ENCODE measurements around the gene INHBC.
A peak's percentile ranks its signal among the peaks of the same experiment; 100 is the strongest.
"Not testable (repeated sequence)": the region's sequence is repeated elsewhere in the genome, so short reads cannot be mapped to it uniquely, and the experiment has no call there.

INHBC gene

GRCh38 chr12:57430112-57430930 is 4.3 kb upstream of the INHBC start:
- peak; percentile 93 for DNase-seq

GRCh38 chr12:57430931-57431566 is 3.5 kb upstream of the INHBC start, which contains the start of gene R3HDM2:
R3HDM2 (minus strand) TSS chr12:57431043; CDS start chr12:57310428, 120,615 bp downstream.
- peak; percentile 100 for DNase-seq

GRCh38 chr12:57431654-57432188 is 2.9 kb upstream of the INHBC start:
- DNase-seq = no peak

GRCh38 chr12:57433370-57433769 is 1.2 kb upstream of the INHBC start:
- no peak for DNase-seq

GRCh38 chr12:57435293-57435692 is 709 bp downstream of the INHBC start:
- no peak for DNase-seq

GRCh38 chr12:57438400-57438799 is 3.8 kb downstream of the INHBC start:
- no peak for DNase-seq

- DNase-seq = peak; percentile 52
Observed at GRCh38 chr12:57439762-57440266, 5.2 kb downstream of the INHBC start.

GRCh38 chr12:57441393-57441792 is 6.8 kb downstream of the INHBC start:
- DNase-seq = not testable (repeated sequence)

GRCh38 chr12:57441846-57442427 is 7.4 kb downstream of the INHBC start:
- DNase-seq = no peak

GRCh38 chr12:57444337-57444736 is 9.8 kb downstream of the INHBC start:
- not testable (repeated sequence) for DNase-seq

- no peak for DNase-seq
Observed at GRCh38 chr12:57444744-57445143, 10.2 kb downstream of the INHBC start.

GRCh38 chr12:57446292-57446960 is 11.8 kb downstream of the INHBC start:
- no peak for DNase-seq

- DNase-seq = no peak
Observed at GRCh38 chr12:57448669-57449068, 14.1 kb downstream of the INHBC start.

- no peak for DNase-seq
Observed at GRCh38 chr12:57449375-57449774, 14.8 kb downstream of the INHBC start.

- DNase-seq = no peak
Observed at GRCh38 chr12:57450057-57450456, 15.5 kb downstream of the INHBC start.

- no peak for DNase-seq
Observed at GRCh38 chr12:57451233-57451778, 16.7 kb downstream of the INHBC start.

GRCh38 chr12:57452181-57452936 is 17.8 kb downstream of the INHBC start:
- peak; percentile 37 for DNase-seq

- peak; percentile 88 for DNase-seq
Observed at GRCh38 chr12:57452937-57453509, 18.4 kb downstream of the INHBC start.

- no peak for DNase-seq
Observed at GRCh38 chr12:57454213-57454565, 19.6 kb downstream of the INHBC start.

GRCh38 chr12:57454566-57455373 is 20.2 kb downstream of the INHBC start, which contains the start of gene INHBE:
INHBE (plus strand) TSS chr12:57455307; CDS start chr12:57455537, 230 bp downstream.
- DNase-seq = peak; percentile 69

Data from DMS53 (cell line).